Heart left ventricle (tissue), 13 donors: Measurements from ENCODE around the gene IFI27L1.
"Not testable (repeated sequence)": the region's sequence is repeated elsewhere in the genome, so short reads cannot be mapped to it uniquely, and the experiment has no call there.

Source experiments
- POLR2A ChIP-seq, 2 donors: fragments of 450-650 bp; IDR thresholded peaks; one replicate each; pipeline ENCODE4 v1.6.1; 2017; ENCODE audit warnings: antibody characterized with exemption in 2 of 2, mild to moderate bottlenecking in 2 of 2, moderate library complexity in 2 of 2
- TF ChIP-seq, protein P1 (sequence below), 12 donors: fragments of 200-600 bp; sonication (generic) in 4 of 12; IDR thresholded peaks; one replicate each; pipeline versions ENCODE4 v1.5.0 to v1.8.0; 2018 to 2022; ENCODE audit warnings: antibody characterized with exemption in 12 of 12, mild to moderate bottlenecking in 5 of 12
- donor health status: ischemic (EF 13 %, LVEDD 7.1; RV severe dilation, severe dysfunction).
- donor health status: DM: no; HTN: yes; CAD: no.
- donor health status: DM: no; HTN: no; CAD: no.
- donor health status: ischemic (EF 25% LVEDD 6.9; RV normal size, moderate dysfunction).
- donor health status: ischemic (EF 25% LVEDD 5.7; RV mildly dilated, moderate dysfunction).
- donor health status: ischemic (EF 35%, LVEDD 5.7; RV mildly dilated, moderate dysfunction).
- donor health status: nonischemic (EF 11% LVEDD 7.7; RV severe dilation, severe dysfunction).
- donor health status: DM: yes; HTN: yes; CAD: no.
- donor health status: PGD.
- donor health status: ischemic (EF 29% LVEDD 5.4; RV normal size, mild dysfunction).
- donor health status: nonischemic (EF 23%, LVEDD 6.1; RV moderate dilation, normal function).

DNA sequence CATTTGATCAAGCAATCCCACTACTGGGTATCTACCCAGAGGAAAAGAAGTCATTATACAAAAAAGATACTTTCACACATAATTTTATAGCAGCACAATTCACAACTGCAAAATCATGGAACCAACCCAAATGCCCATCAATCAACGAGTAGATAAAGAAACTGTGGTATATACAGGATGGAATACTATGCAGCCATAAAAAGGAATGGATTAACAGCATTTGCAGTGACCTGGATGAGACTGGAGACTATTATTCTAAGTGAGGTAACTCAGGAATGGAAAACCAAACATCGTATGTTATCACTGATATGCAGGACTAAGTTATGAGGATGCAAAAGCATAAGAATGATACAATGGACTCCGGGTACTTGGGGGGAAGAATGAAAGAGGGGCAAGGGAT, 9.0 kb upstream of the IFI27L1 start:
- TF ChIP-seq, protein P1, sequence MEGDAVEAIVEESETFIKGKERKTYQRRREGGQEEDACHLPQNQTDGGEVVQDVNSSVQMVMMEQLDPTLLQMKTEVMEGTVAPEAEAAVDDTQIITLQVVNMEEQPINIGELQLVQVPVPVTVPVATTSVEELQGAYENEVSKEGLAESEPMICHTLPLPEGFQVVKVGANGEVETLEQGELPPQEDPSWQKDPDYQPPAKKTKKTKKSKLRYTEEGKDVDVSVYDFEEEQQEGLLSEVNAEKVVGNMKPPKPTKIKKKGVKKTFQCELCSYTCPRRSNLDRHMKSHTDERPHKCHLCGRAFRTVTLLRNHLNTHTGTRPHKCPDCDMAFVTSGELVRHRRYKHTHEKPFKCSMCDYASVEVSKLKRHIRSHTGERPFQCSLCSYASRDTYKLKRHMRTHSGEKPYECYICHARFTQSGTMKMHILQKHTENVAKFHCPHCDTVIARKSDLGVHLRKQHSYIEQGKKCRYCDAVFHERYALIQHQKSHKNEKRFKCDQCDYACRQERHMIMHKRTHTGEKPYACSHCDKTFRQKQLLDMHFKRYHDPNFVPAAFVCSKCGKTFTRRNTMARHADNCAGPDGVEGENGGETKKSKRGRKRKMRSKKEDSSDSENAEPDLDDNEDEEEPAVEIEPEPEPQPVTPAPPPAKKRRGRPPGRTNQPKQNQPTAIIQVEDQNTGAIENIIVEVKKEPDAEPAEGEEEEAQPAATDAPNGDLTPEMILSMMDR (IDR thresholded peaks at IDR 0.05): not testable (repeated sequence)
- TF ChIP-seq POLR2A (IDR thresholded peaks at IDR 0.05): not testable (repeated sequence)
